Measurements from ENCODE around the gene FGD2.
"Not testable (repeated sequence)": the region's sequence is repeated elsewhere in the genome, so short reads cannot be mapped to it uniquely, and the experiment has no call there.

Gene FGD2

GRCh38 chr6:37058984-37059343 is 53.5 kb downstream of the FGD2 start:
- DNase-seq (ENCODE audit: low read depth), result not testable (repeated sequence)

GRCh38 chr6:37059344-37060194 is 54.1 kb downstream of the FGD2 start:
- DNase-seq (ENCODE audit: low read depth), result no peak

- DNase-seq (ENCODE audit: low read depth), result no peak
Observed at GRCh38 chr6:37060195-37060559, 54.7 kb downstream of the FGD2 start.

GRCh38 chr6:37061157-37061804 is 55.8 kb downstream of the FGD2 start:
- DNase-seq (ENCODE audit: low read depth), result no peak

- no peak for DNase-seq (ENCODE audit: low read depth)
Observed at GRCh38 chr6:37062424-37062823, 57.0 kb downstream of the FGD2 start.

GRCh38 chr6:37068356-37069270 is 63.2 kb downstream of the FGD2 start:
- no peak for DNase-seq (ENCODE audit: low read depth)

- DNase-seq (ENCODE audit: low read depth), result no peak
Observed at GRCh38 chr6:37069639-37070038, 64.2 kb downstream of the FGD2 start.

- no peak for DNase-seq (ENCODE audit: low read depth)
Observed at GRCh38 chr6:37072526-37072925, 67.1 kb downstream of the FGD2 start.

- no peak for DNase-seq (ENCODE audit: low read depth)
Observed at GRCh38 chr6:37074053-37074827, 68.8 kb downstream of the FGD2 start.

- no peak for DNase-seq (ENCODE audit: low read depth)
Observed at GRCh38 chr6:37077191-37077904, 71.9 kb downstream of the FGD2 start.

GRCh38 chr6:37077905-37078296 is 72.4 kb downstream of the FGD2 start:
- DNase-seq (ENCODE audit: low read depth), result no peak
